VCaP (cell line): ENCODE results near the gene B3GALT5.

Experiments
- H3K27ac ChIP-seq: fragments of 450-650 bp; 2 replicates; pipeline ENCODE4 v1.5.1; 2017
- TF ChIP-seq, protein P1 (sequence below): fragments of 450-650 bp; conservative IDR thresholded peaks from 2 replicates; pipeline ENCODE4 v1.5.1; 2017; ENCODE audit warnings: mild to moderate bottlenecking, moderate library complexity

Gene B3GALT5

DNA sequence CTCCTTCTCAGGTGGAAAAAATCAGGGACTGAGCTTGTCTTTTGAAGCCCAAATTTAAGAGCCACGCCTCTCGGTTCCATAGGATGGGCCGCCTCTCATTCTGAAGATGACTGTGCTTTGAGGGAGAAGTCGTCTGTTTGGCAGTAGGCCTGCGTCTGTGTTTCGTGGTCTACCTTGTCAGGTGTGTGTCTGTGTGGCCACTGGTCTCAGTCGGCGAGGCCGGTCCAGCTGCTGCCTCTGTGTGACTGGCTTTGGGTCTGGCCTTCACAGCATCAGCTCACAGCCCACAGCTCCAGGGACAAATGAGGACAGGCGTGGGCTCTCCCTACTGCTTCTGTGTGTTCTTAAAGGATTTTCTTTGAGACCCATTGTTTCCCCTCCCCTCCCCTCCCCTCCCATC is 50.3 kb downstream of the B3GALT5 start:
- no peak overlapping the region for H3K27ac ChIP-seq
- TF ChIP-seq, protein P1, sequence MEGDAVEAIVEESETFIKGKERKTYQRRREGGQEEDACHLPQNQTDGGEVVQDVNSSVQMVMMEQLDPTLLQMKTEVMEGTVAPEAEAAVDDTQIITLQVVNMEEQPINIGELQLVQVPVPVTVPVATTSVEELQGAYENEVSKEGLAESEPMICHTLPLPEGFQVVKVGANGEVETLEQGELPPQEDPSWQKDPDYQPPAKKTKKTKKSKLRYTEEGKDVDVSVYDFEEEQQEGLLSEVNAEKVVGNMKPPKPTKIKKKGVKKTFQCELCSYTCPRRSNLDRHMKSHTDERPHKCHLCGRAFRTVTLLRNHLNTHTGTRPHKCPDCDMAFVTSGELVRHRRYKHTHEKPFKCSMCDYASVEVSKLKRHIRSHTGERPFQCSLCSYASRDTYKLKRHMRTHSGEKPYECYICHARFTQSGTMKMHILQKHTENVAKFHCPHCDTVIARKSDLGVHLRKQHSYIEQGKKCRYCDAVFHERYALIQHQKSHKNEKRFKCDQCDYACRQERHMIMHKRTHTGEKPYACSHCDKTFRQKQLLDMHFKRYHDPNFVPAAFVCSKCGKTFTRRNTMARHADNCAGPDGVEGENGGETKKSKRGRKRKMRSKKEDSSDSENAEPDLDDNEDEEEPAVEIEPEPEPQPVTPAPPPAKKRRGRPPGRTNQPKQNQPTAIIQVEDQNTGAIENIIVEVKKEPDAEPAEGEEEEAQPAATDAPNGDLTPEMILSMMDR: no peak

- H3K27ac ChIP-seq: no peak overlapping the region
- TF ChIP-seq, protein P1: no peak
These were observed 51.2 kb downstream of the B3GALT5 start for GRCh38 chr21:39663742-39664492.

GRCh38 chr21:39664586-39664985 is 51.8 kb downstream of the B3GALT5 start:
- TF ChIP-seq, protein P1: no peak
- no peak overlapping the region for H3K27ac ChIP-seq

- no peak overlapping the region for H3K27ac ChIP-seq
- TF ChIP-seq, protein P1: no peak
These were observed 53.3 kb downstream of the B3GALT5 start for GRCh38 chr21:39666026-39666425.

DNA sequence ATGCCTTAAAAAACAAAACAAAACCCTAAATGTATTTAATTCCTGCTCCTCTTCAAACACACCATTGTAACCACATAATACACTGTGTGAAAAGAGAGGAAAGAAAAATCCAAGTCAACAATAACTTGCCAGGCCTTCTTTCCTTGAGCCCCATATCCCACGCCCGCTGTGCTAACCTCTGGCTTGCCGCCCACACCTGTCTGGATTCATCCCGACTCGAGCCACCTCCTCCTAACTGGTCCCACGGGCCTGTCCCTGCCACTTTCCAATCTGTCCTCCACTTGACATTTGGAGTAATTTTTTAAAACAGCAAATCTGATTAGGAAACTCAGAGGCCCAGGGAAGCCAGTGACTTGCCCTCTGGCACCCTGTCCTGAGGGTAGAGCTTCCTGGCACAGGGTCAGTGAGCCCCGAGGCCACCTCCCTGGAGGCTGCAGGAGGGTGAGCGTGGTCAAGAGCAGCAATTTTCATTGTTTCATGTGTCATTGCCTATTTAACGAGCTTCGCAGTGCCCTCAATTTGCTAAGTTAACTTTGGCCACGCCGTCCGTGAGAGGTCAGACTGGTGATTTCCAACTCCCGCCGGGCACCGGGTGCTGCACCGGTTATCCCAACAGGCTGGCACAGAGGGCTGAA is 54.1 kb downstream of the B3GALT5 start:
- no peak overlapping the region; the same call in 1 of the 2 replicates for H3K27ac ChIP-seq
- TF ChIP-seq, protein P1: no peak

DNA sequence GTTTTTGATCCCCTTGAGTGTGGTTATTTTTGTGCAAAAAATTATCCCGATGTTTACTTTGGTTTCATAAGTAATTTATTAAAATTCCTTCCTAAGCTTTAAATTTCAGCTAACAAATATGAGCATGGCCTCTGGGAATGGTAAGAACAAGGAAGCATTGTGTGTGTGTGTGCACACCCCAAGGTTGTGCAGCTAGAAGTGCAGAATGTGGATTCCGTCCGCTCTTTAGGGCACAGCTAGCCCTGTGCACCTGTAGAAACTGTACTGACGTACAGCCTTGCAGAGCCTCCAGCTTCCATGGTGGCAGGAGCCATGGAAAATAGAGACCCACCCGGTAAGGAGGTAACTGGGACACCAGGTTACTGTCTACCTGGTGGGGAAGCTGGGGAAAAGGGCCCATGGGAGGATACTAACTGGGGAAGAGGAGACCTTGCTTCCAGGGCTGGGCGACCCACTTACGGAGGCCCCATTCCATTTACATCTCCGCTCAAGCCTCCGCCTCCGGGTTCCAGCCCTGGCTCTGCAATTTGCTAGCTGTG is 54.7 kb downstream of the B3GALT5 start:
- TF ChIP-seq, protein P1: no peak
- no peak overlapping the region; the same call in 1 of the 2 replicates for H3K27ac ChIP-seq

DNA sequence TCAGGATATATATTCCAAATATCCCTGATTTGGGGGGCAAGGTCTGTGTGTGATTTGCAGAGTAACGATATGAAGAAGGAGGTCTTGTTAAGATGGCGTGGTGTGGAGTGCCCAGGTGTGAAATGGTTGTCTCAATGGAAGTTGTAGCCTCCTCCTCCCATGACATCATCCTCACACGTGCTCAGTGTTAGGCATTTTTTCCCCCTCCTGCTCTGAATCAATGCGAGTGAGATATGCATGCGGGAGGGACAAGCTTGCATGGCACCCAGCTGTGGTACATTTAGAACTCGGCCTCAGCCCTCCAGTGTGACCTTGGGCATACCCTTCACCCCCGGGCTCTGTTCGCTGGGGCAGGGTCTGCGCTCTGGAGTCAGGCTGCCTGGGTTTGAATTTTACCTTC is 55.6 kb downstream of the B3GALT5 start:
- no peak overlapping the region for H3K27ac ChIP-seq
- TF ChIP-seq, protein P1: no peak
